RWPE2 (cell line): Measurements from ENCODE around the gene ST8SIA1.

Experiments
- ATAC-seq: fragments of 200-7000 bp; cut with Tn5 transposase; 3 replicates; pipeline ENCODE4 v1.9.1; 2021; ENCODE audit warnings: low read depth
- DNase-seq: peaks from one replicate; pipeline ENCODE4 v3.0.0-alpha.2; 2020; ENCODE audit warnings: low spot score
- H3K27ac ChIP-seq: fragments of 450-650 bp; 2 replicates; pipeline ENCODE4 v1.5.1; 2017; ENCODE audit warnings: mild to moderate bottlenecking; ENCODE audit not compliant: poor library complexity, severe bottlenecking
- H3K27me3 ChIP-seq: fragments of 250-450 bp; sonication (Bioruptor Pico); 2 replicates; pipeline ENCODE4 v1.5.1; 2021; ENCODE audit warnings: mild to moderate bottlenecking, moderate library complexity; ENCODE audit not compliant: insufficient read depth, poor library complexity, severe bottlenecking
- H3K36me3 ChIP-seq: fragments of 250-450 bp; sonication (Bioruptor Pico); 2 replicates; pipeline ENCODE4 v1.5.1; 2020; ENCODE audit warnings: low read depth, mild to moderate bottlenecking, moderate library complexity
- H3K4me1 ChIP-seq: fragments of 250-450 bp; sonication (Bioruptor Pico); 2 replicates; pipeline ENCODE4 v1.5.1; 2021; ENCODE audit warnings: mild to moderate bottlenecking, moderate library complexity; ENCODE audit not compliant: insufficient read depth, poor library complexity, severe bottlenecking
- H3K4me3 ChIP-seq: fragments of 250-450 bp; sonication (Bioruptor Pico); 2 replicates; pipeline ENCODE4 v1.5.1; 2021; ENCODE audit warnings: mild to moderate bottlenecking, moderate library complexity; ENCODE audit not compliant: severe bottlenecking
- H3K9me3 ChIP-seq: fragments of 250-450 bp; sonication (Bioruptor Pico); 2 replicates; pipeline ENCODE4 v1.5.1; 2021; ENCODE audit warnings: mild to moderate bottlenecking, moderate library complexity; ENCODE audit not compliant: severe bottlenecking
- TF ChIP-seq, protein P1 (sequence below): fragments of 450-650 bp; IDR thresholded peaks from one replicate; pipeline ENCODE4 v1.5.1; 2017; ENCODE audit warnings: mild to moderate bottlenecking, moderate library complexity; ENCODE audit not compliant: poor library complexity, severe bottlenecking

The ST8SIA1 gene

DNA sequence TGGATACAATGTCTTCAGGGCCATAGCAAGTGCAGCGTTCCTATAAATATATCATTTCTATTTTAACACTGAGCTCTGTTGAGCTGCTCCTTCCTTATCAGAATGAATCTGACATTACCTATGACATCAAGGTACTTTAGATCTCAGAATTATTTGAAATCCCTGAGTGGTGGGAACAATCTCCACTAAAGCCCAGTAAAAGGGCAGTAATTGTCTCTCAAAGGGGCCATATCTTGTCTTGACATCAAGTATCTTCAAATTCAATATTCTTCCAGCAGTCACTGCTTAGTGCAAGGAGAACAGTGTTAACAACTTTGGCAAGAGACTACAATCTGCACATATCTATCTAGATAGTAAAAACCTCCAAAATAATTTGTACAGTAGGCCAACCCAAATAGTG lies 21.7 kb upstream of the ST8SIA1 start:
- H3K4me1 ChIP-seq, result no peaks in the 10 kb centered on the region
- no peaks in the 10 kb centered on the region for H3K36me3 ChIP-seq
- no peak for ATAC-seq
- no peaks in the 10 kb centered on the region for H3K9me3 ChIP-seq
- TF ChIP-seq, protein P1, sequence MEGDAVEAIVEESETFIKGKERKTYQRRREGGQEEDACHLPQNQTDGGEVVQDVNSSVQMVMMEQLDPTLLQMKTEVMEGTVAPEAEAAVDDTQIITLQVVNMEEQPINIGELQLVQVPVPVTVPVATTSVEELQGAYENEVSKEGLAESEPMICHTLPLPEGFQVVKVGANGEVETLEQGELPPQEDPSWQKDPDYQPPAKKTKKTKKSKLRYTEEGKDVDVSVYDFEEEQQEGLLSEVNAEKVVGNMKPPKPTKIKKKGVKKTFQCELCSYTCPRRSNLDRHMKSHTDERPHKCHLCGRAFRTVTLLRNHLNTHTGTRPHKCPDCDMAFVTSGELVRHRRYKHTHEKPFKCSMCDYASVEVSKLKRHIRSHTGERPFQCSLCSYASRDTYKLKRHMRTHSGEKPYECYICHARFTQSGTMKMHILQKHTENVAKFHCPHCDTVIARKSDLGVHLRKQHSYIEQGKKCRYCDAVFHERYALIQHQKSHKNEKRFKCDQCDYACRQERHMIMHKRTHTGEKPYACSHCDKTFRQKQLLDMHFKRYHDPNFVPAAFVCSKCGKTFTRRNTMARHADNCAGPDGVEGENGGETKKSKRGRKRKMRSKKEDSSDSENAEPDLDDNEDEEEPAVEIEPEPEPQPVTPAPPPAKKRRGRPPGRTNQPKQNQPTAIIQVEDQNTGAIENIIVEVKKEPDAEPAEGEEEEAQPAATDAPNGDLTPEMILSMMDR, result no peak
- no peak overlapping the region for H3K4me3 ChIP-seq
- H3K27me3 ChIP-seq, result no peaks in the 10 kb centered on the region
- H3K27ac ChIP-seq, result no peak overlapping the region
- no peak for DNase-seq

DNA sequence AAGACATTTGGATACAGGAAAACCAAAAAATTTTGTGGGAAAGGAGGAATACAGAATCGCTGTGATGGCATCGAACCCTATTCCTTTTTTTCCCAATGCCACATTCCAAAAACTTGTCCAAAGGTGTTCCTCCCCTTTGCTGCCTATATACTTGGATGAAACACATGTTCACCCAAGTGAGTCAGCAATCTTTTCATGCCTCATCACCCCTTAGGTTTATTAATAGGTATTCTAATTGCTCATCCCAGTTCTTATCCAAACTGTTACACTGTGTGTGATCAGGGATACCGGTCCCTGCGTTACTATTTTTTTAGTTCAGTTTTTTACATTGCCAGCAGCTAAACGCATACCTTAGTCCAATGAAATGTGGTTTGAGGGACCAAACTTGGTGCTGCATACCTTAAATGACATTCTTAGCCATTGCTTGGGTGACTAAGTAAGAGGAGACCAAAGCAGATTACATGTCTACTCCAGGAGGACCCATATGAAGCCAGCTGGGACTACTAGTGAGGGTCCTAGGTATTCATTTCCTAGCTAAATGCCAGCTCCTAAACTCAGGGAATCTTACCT lies 20.6 kb upstream of the ST8SIA1 start:
- TF ChIP-seq, protein P1, result no peak
- ATAC-seq (no peak), DNase-seq (no peak)
- H3K27ac ChIP-seq, result no peak overlapping the region
- H3K36me3 ChIP-seq, result no peaks in the 10 kb centered on the region
- no peak overlapping the region for H3K4me3 ChIP-seq
- H3K27me3 ChIP-seq, result no peaks in the 10 kb centered on the region
- no peaks in the 10 kb centered on the region for H3K4me1 ChIP-seq
- no peaks in the 10 kb centered on the region for H3K9me3 ChIP-seq

DNA sequence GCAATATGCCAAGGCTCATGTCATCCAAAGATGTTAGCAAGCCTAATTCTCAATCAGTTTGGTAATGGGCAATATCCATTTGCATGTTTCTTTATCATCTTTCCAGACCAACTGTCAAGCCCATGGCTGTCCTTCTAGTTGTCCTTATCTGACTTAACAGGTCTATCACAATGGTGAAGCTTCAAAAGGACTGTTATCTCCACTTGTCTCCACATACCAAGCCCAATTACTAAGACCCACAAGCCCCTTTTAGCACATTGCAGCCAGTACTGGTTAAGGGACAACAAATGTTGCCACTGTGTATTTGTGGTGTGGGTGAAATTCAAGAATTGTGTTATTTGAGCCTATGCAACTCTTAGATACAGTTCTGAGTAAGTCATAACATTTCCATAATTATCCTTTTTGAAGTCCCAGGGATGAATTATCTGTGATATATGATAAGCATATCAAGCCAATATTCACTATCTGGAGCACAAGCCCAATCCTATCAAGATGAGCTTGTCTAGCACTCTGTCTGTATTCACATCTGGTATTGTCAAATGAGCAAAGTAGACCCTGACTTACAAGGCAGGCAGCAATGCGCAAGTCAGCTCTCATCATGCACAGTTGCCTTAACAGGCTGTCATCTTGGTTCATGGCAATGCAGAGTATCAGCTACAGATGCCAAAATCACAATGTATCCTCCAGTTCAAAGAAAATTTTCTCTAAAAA lies 19.3 kb upstream of the ST8SIA1 start:
- Histone ChIP-seq H3K27ac (no peak overlapping the region), H3K27me3 (no peaks in the 10 kb centered on the region), H3K9me3 (no peaks in the 10 kb centered on the region), H3K36me3 (no peaks in the 10 kb centered on the region), H3K4me3 (no peak overlapping the region), H3K4me1 (no peaks in the 10 kb centered on the region)
- ATAC-seq (no peak), DNase-seq (no peak)
- TF ChIP-seq, protein P1, result no peak

DNA sequence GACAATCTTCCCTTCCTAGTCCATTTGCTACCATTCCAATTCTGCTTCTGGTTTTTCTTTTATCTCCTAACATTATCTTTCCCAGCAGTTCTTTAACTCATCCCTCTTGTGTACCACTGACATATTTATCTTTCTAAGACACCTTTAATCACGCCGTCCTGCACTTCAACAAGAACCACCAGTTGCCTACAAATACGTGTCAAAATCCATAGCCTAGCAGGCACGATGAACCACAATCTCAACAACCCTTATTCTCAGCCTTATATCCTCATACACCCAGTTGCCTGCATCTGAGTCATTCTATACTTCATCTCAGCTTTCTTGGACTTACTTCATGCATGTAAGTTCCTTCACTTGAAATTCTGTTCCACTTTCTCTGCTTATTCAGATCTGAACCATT lies 16.4 kb upstream of the ST8SIA1 start:
- DNase-seq (no peak), ATAC-seq (no peak)
- no peak overlapping the region for H3K4me3 ChIP-seq

More for the DNA sequence above, 16.4 kb upstream of the ST8SIA1 start:
- H3K36me3 ChIP-seq, result no peaks in the 10 kb centered on the region
- no peak overlapping the region for H3K27ac ChIP-seq
- no peaks in the 10 kb centered on the region for H3K4me1 ChIP-seq
- no peaks in the 10 kb centered on the region for H3K27me3 ChIP-seq
- TF ChIP-seq, protein P1, result no peak
- no peaks in the 10 kb centered on the region for H3K9me3 ChIP-seq
